HEK293T (cell line): ENCODE results near the gene CABP1.

Experiments
- CTBP1 ChIP-seq: fragments of 450-650 bp; IDR thresholded peaks from 2 replicates; pipeline ENCODE4 v1.6.1; 2016; ENCODE audit warnings: borderline replicate concordance
- ELF4 ChIP-seq: fragments of 450-650 bp; IDR thresholded peaks from 2 replicates; pipeline ENCODE4 v1.6.1; 2017; ENCODE audit warnings: antibody characterized with exemption
- SP1 ChIP-seq: fragments of 450-650 bp; IDR thresholded peaks from 2 replicates; pipeline ENCODE4 v1.6.1; 2017
- TARDBP ChIP-seq: fragments of 450-650 bp; IDR thresholded peaks from 2 replicates; pipeline ENCODE4 v1.6.1; 2016
- ZNF384 ChIP-seq: fragments of 450-650 bp; IDR thresholded peaks from 2 replicates; pipeline ENCODE4 v1.6.1; 2016

DNA sequence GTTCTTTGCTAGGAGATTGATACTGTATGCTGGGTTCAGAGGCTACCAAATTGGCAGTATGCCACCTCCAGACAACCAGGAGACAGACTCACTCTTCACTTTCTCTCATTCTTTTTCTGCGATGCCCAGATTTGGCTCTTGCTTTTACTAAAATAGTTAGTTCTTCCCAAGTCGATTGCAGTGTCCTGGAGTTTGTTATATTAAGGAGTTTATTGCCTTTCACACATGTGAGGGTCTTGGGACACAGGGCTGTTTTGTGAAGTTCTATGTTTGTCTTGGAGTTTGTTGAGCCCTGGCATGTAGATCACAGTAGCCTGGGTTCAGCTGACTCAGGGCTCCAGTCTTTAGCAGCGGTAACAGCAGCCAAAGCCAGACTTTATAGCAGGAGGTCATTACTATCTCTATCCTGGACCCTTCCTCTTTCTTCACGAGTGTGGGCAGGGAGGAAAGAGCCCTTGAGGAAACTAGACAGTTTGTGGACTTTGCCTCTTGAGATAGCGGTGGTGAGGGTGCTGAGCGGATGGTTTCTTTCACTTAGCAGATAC lies 48.2 kb downstream of the CABP1 start:
- no peak for TF ChIP-seq CTBP1
- no peak for TF ChIP-seq ZNF384
- TF ChIP-seq TARDBP: no peak
- no peak for TF ChIP-seq ELF4
- no peak for TF ChIP-seq SP1
